K562 (cell line): ENCODE results near the gene ABCA4. TPM values are rescaled to one million over a fixed set of nuclear protein-coding genes. Genes with fewer than 3 reads are reported as not detected.

Experiments used
- ATAC-seq: fragments of 200-7000 bp; cut with Tn5 transposase; 3 replicates; pipeline ENCODE4 v1.9.1; 2020; ENCODE audit warnings: moderate library complexity
- BruUV-seq: library from RNA; stranded (reverse); fragments of 400-500 nt; replicated peaks from 2 replicates; lab custom pipeline; 2021; lab: Mats Ljungman, UMichigan
- CTCF ChIA-PET: fragments of 300-600 bp; formaldehyde crosslinking; extraction: SDS; loops from one replicate; lab custom pipeline; 2021; ENCODE audit warnings: low intra/inter-chr PET ratio; lab: Yijun Ruan, JAX
- POLR2A ChIA-PET: fragments of 300-600, 350-650 bp; sonication (Branson Sonifier 250); formaldehyde crosslinking; extraction: SDS; loops from one replicate; lab custom pipeline; 2021; ENCODE audit warnings: antibody characterized with exemption, inconsistent platforms; lab: Yijun Ruan, JAX
- DNase-seq, 4 experiments: peaks; one replicate each; pipeline versions ENCODE4 v3.0.0 to v3.0.0-alpha.2; 2011 to 2018; ENCODE audit warnings: low spot score in 3 of 4, mixed read lengths in 3 of 4; ENCODE audit errors: extremely low read depth in 1 of 4
- FAIRE-seq: peaks from 2 replicates; lab custom pipeline; 2011; peaks lifted over from hg19 to GRCh38; lab: Jason Lieb, UNC
- H2AFZ ChIP-seq: 2 replicates; pipeline ENCODE4 v1.6.0; 2011; ENCODE audit warnings: low read depth, low read length, control low read depth, inconsistent platforms
- H3K27ac ChIP-seq: fragments of 200-600 bp; 3 replicates; pipeline ENCODE4 v1.8.0; 2011; ENCODE audit warnings: low read depth, mild to moderate bottlenecking, control low read depth, inconsistent platforms, low read length, moderate library complexity, mixed read lengths; ENCODE audit errors: extremely low read depth
- H3K27me3 ChIP-seq, 2 experiments: fragments of 300-600 bp in 1 of 2; 2 replicates in 1 of 2; 3 replicates in 1 of 2; pipeline versions ENCODE4 v1.6.0 to v1.8.0; 2011; ENCODE audit warnings: inconsistent platforms in 2 of 2, low read length in 2 of 2, mild to moderate bottlenecking in 1 of 2, mixed read lengths in 1 of 2, moderate library complexity in 1 of 2; ENCODE audit not compliant: control insufficient read depth in 2 of 2, insufficient read depth in 2 of 2
- H3K36me3 ChIP-seq: fragments of 300-600 bp; 3 replicates; pipeline ENCODE4 v1.8.0; 2011; ENCODE audit warnings: mild to moderate bottlenecking, low read length, inconsistent platforms; ENCODE audit not compliant: control insufficient read depth, insufficient read depth
- H3K4me1 ChIP-seq, 2 experiments: fragments of 200-600 bp in 1 of 2; replicated peaks in 1 of 2; 2 replicates in 1 of 2; 3 replicates in 1 of 2; pipeline versions ENCODE4 v1.5.1 to v1.8.0; 2011; ENCODE audit warnings: inconsistent platforms in 2 of 2, low read length in 2 of 2, mild to moderate bottlenecking in 1 of 2, mixed read lengths in 1 of 2, moderate library complexity in 1 of 2; ENCODE audit not compliant: control insufficient read depth in 2 of 2, insufficient read depth in 2 of 2
- H3K4me2 ChIP-seq: 2 replicates; pipeline ENCODE4 v1.6.1; 2011; ENCODE audit warnings: low read length, control low read depth, inconsistent platforms, mixed read lengths; ENCODE audit not compliant: insufficient read depth
- H3K4me3 ChIP-seq: fragments of 200-600 bp; sonication (generic), shearing (Covaris generic); 2 replicates; pipeline ENCODE4 v1.5.1; 2016; ENCODE audit warnings: control low read depth, inconsistent platforms
- H3K79me2 ChIP-seq: fragments of 200-600 bp; 3 replicates; pipeline ENCODE4 v1.8.0; 2011; ENCODE audit warnings: low read length, inconsistent platforms; ENCODE audit not compliant: control insufficient read depth, insufficient read depth
- H3K9ac ChIP-seq, 2 experiments: 2 replicates each; pipeline versions ENCODE4 v1.6.0 to v1.6.1; 2011; ENCODE audit warnings: low read depth in 2 of 2, low read length in 2 of 2, control low read depth in 1 of 2, inconsistent platforms in 1 of 2, mild to moderate bottlenecking in 1 of 2, mixed read lengths in 1 of 2; ENCODE audit not compliant: insufficient read depth in 1 of 2
- H3K9me1 ChIP-seq: one replicate; pipeline ENCODE4 v1.6.0; 2011; ENCODE audit warnings: inconsistent platforms, mild to moderate bottlenecking, low read length, moderate library complexity; ENCODE audit not compliant: control insufficient read depth, insufficient read depth
- H3K9me3 ChIP-seq: replicated peaks from 2 replicates; pipeline ENCODE4 v1.5.1; 2011; ENCODE audit warnings: low read depth, low read length, inconsistent platforms; ENCODE audit not compliant: control insufficient read depth, insufficient read depth
- H4K20me1 ChIP-seq: replicated peaks from 2 replicates; pipeline ENCODE4 v1.6.1; 2011; ENCODE audit warnings: low read length, inconsistent platforms, mixed read lengths; ENCODE audit not compliant: control insufficient read depth, insufficient read depth
- BCLAF1 ChIP-seq, 2 experiments: fragments of 450-650 bp in 1 of 2; IDR thresholded peaks; 2 replicates each; pipeline ENCODE4 v1.6.1; 2011 to 2017; ENCODE audit warnings: low read depth in 2 of 2, antibody characterized with exemption in 1 of 2, borderline replicate concordance in 1 of 2, low read length in 1 of 2, mild to moderate bottlenecking in 1 of 2, mixed read lengths in 1 of 2; ENCODE audit not compliant: control insufficient read depth in 1 of 2
- CREM ChIP-seq: IDR thresholded peaks from 2 replicates; pipeline ENCODE4 v1.6.1; 2014; ENCODE audit warnings: antibody characterized with exemption, low read depth
- HNRNPK ChIP-seq: fragments of 200-400 bp; formaldehyde crosslinking; IDR thresholded peaks from one replicate; pipeline ENCODE4 v1.6.1; 2018; ENCODE audit warnings: mild to moderate bottlenecking, low read depth, low read length; ENCODE audit not compliant: poor library complexity, severe bottlenecking
- PHB2 ChIP-seq: fragments of 450-650 bp; IDR thresholded peaks from 2 replicates; pipeline ENCODE4 v1.6.1; 2017; ENCODE audit warnings: low read depth
- POLR2AphosphoS2 ChIP-seq: IDR thresholded peaks from 2 replicates; pipeline ENCODE4 v1.6.1; 2012; ENCODE audit warnings: low read length, improper control_type of control experiment
- RNF219 ChIP-seq: fragments of 250-450 bp; sonication (Bioruptor Pico); IDR thresholded peaks from 2 replicates; pipeline ENCODE4 v1.5.0; 2022; ENCODE audit warnings: mild to moderate bottlenecking
- TEAD1 ChIP-seq, 2 experiments: fragments of 450-650 bp in 1 of 2; sonication (generic) in 1 of 2; formaldehyde crosslinking; IDR thresholded peaks; 2 replicates each; pipeline versions ENCODE4 v1.4.0 to v1.8.0; 2020 to 2022; ENCODE audit warnings: mild to moderate bottlenecking in 2 of 2, missing genetic modification reagents in 1 of 2
- TEAD2 ChIP-seq: fragments of 450-650 bp; IDR thresholded peaks from 2 replicates; pipeline ENCODE4 v1.6.1; 2016; ENCODE audit warnings: missing genetic modification characterization, control low read depth, missing compliant biosample characterization
- TSHZ1 ChIP-seq: fragments of 250-450 bp; sonication (Bioruptor Pico); IDR thresholded peaks from 2 replicates; pipeline ENCODE4 v1.4.0; 2020; ENCODE audit warnings: mild to moderate bottlenecking, moderate library complexity
- ZNF551 ChIP-seq: fragments of 250-450 bp; sonication (Bioruptor Pico); IDR thresholded peaks from 2 replicates; pipeline ENCODE4 v1.5.0; 2021; ENCODE audit warnings: mild to moderate bottlenecking, moderate library complexity
- WGBS: fragments of 100-300 bp; shearing (Covaris generic); methylation state at CpG from one replicate; pipeline ENCODE4 v1.1.6; 2016; ENCODE audit warnings: low coverage, mixed read lengths; ENCODE audit not compliant: insufficient coverage; ENCODE audit errors: missing lambda C conversion rate; 5-methylcytosine and 5-hydroxymethylcytosine counted together
- in situ Hi-C: fragments of 300-500 bp; cut with MboI; formaldehyde crosslinking; loops from 4 replicates; pipeline ENCODE4 v1.15.0; 2018; ENCODE audit warnings: inconsistent platforms, mixed read lengths
- intact Hi-C: fragments of 100-400 bp; cut with micrococcal nuclease; formaldehyde crosslinking; loops from 2 replicates; pipeline ENCODE4 v1.14.2; 2022
- polyA plus RNA-seq, 8 experiments: library from polyadenylated mRNA; depleted of rRNA in 4 of 8; stranded (reverse) in 5 of 8; unstranded in 3 of 8; fragments of >200 nt; fragmentation: Nextera tagmentation in 2 of 8; fragmentation: Illumina TruSeq in 1 of 8; extraction: Ambion mirVana in 2 of 8; extraction: Trizol in 1 of 8; gene quantifications; 2 replicates each; pipeline versions ENCODE4 v1.2.1 to v1.2.3, GENCODE V29; 2011 to 2014; ENCODE audit warnings: inconsistent platforms in 1 of 8, missing spikeins in 1 of 8
- total RNA-seq, 7 experiments: library from RNA; depleted of rRNA in 6 of 7; stranded (reverse); fragments of >200 nt in 6 of 7; fragmentation: Illumina TruSeq in 2 of 7; extraction: Trizol in 2 of 7; gene quantifications; 2 replicates each; pipeline versions ENCODE4 v1.2.1 to v1.2.3, GENCODE V29; 2011 to 2021; ENCODE audit warnings: low replicate concordance in 1 of 7
- TF ChIP-seq, protein P1 (sequence below): sonication (generic); formaldehyde crosslinking; IDR thresholded peaks from 2 replicates; pipeline ENCODE4 v1.8.0; 2022; ENCODE audit warnings: missing genetic modification reagents, mild to moderate bottlenecking, borderline replicate concordance

The ABCA4 gene
- total and polyA plus RNA-seq, 9 of the 15 experiments (the other 6 are each of a cell fraction or from before 2014, with no cell fraction given), result 0.01 to 0.04 TPM; not detected in 7

GRCh38 chr1:94120570-94120901 lies 412 bp downstream of the ABCA4 start:
- H3K9me3 ChIP-seq, result no peaks in the 10 kb centered on the region
- DNase-seq, result no peak
- in situ Hi-C loops (no loop called here), intact Hi-C loops (no loop called here)
- H3K4me1 ChIP-seq, result no peaks in the 10 kb centered on the region
- ChIA-PET POLR2A (no interaction called here), CTCF (no interaction called here)
- no peaks in the 10 kb centered on the region for H3K36me3 ChIP-seq
- no peak overlapping the region for H2AFZ ChIP-seq
- H3K4me2 ChIP-seq, result no peak overlapping the region
- ATAC-seq, result no peak
- no peak overlapping the region for H3K4me3 ChIP-seq
- FAIRE-seq, result no peak
- no peaks in the 10 kb centered on the region for H3K79me2 ChIP-seq
- H4K20me1 ChIP-seq, result no peaks in the 10 kb centered on the region
- WGBS, result 0% methylated on average over 3 of the region's 9 CpGs
- H3K27me3 ChIP-seq, result peaks cover 3 to 27% of the 10 kb centered on the region in 2 experiments; a peak in 3 of 5 replicates
- no peak for TF ChIP-seq BCLAF1 (IDR thresholded peaks at IDR 0.05; ENCODE audit: borderline replicate concordance in 1 of 2, control insufficient read depth in 1 of 2, low read depth in 2 of 2, low read length in 1 of 2)
- no peak for TF ChIP-seq HNRNPK
- no peak for TF ChIP-seq POLR2AphosphoS2
- TF ChIP-seq RNF219 (CRISPR knock-in tag), result no peak
- no peak for TF ChIP-seq CREM
- no peak for TF ChIP-seq PHB2
- no peak for TF ChIP-seq TEAD2
- TF ChIP-seq TSHZ1 (CRISPR knock-in tag), result no peak
- TF ChIP-seq, protein P1, sequence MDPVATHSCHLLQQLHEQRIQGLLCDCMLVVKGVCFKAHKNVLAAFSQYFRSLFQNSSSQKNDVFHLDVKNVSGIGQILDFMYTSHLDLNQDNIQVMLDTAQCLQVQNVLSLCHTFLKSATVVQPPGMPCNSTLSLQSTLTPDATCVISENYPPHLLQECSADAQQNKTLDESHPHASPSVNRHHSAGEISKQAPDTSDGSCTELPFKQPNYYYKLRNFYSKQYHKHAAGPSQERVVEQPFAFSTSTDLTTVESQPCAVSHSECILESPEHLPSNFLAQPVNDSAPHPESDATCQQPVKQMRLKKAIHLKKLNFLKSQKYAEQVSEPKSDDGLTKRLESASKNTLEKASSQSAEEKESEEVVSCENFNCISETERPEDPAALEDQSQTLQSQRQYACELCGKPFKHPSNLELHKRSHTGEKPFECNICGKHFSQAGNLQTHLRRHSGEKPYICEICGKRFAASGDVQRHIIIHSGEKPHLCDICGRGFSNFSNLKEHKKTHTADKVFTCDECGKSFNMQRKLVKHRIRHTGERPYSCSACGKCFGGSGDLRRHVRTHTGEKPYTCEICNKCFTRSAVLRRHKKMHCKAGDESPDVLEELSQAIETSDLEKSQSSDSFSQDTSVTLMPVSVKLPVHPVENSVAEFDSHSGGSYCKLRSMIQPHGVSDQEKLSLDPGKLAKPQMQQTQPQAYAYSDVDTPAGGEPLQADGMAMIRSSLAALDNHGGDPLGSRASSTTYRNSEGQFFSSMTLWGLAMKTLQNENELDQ, result no peak
- no peak for TF ChIP-seq ZNF551 (CRISPR knock-in tag)
- TF ChIP-seq TEAD1 (CRISPR knock-in tag; IDR thresholded peaks at IDR 0.05), result no peak
- no peak overlapping the region for H3K9ac ChIP-seq
- no TSS peak for BruUV-seq
- no peaks in the 10 kb centered on the region for H3K9me1 ChIP-seq
- H3K27ac ChIP-seq, result no peak overlapping the region
